ENCODE data around the gene PLLP.

PLLP gene

GRCh38 chr16:57231821-57232350, 52.6 kb downstream of the PLLP start:
- H3F3A ChIP-seq (ENCODE audit: low read depth), result no peaks in the 10 kb centered on the region
- no peaks in the 10 kb centered on the region for H3K79me2 ChIP-seq (ENCODE audit: insufficient read depth, low read length)
- no peaks in the 10 kb centered on the region for H3K4me1 ChIP-seq (ENCODE audit: insufficient read depth, low read length, poor library complexity, severe bottlenecking)
- H4K20me1 ChIP-seq (ENCODE audit: insufficient read depth, low read length, poor library complexity, severe bottlenecking), result no peaks in the 10 kb centered on the region
- H3K36me3 ChIP-seq (ENCODE audit: insufficient read depth, low read length), result peaks cover 90% of the 10 kb centered on the region
- TF ChIP-seq, protein P1, sequence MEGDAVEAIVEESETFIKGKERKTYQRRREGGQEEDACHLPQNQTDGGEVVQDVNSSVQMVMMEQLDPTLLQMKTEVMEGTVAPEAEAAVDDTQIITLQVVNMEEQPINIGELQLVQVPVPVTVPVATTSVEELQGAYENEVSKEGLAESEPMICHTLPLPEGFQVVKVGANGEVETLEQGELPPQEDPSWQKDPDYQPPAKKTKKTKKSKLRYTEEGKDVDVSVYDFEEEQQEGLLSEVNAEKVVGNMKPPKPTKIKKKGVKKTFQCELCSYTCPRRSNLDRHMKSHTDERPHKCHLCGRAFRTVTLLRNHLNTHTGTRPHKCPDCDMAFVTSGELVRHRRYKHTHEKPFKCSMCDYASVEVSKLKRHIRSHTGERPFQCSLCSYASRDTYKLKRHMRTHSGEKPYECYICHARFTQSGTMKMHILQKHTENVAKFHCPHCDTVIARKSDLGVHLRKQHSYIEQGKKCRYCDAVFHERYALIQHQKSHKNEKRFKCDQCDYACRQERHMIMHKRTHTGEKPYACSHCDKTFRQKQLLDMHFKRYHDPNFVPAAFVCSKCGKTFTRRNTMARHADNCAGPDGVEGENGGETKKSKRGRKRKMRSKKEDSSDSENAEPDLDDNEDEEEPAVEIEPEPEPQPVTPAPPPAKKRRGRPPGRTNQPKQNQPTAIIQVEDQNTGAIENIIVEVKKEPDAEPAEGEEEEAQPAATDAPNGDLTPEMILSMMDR (conservative IDR thresholded peaks at IDR 0.05; ENCODE audit: low read length), result no peak
- TF ChIP-seq EZH2phosphoT487 (IDR thresholded peaks at IDR 0.05; ENCODE audit: borderline replicate concordance), result no peak
- no peaks in the 10 kb centered on the region for H3K9me3 ChIP-seq (ENCODE audit: insufficient read depth, low read depth, low read length)
- no peak overlapping the region for H3K9ac ChIP-seq (ENCODE audit: low read depth, low read length, poor library complexity, severe bottlenecking)
- H3K4me2 ChIP-seq (ENCODE audit: low read depth, low read length, poor library complexity, severe bottlenecking), result no peak overlapping the region
- no peak overlapping the region for H2AFZ ChIP-seq (ENCODE audit: low read length)
- H3K9me2 ChIP-seq (replicated peaks; ENCODE audit: low read depth, low read length), result no peaks in the 10 kb centered on the region
- no peaks in the 10 kb centered on the region for H3K27me3 ChIP-seq (ENCODE audit: insufficient read depth, low read length, poor library complexity, severe bottlenecking)
- H3K4me3 ChIP-seq (ENCODE audit: low read length, poor library complexity, severe bottlenecking), result no peak overlapping the region

DNA sequence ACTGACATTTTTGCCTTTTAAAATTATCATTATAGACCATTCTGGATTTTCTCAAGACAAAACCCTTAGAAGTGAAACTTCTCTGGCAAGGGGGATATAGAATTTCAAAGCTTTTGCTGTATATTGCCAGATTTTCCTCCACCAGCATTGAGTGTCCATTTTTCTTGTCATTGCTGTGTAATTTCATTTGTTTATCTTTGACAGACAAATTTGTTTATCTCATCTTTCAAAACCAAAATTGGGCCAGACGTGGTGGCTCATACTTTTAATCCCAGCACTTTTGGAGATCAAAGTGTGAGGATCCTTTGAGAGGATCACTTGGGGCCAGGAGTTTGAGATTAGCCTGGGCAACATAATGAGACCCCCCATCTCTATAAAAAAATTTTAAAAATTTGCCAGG, 55.4 kb downstream of the PLLP start:
- TF ChIP-seq, protein P1 (conservative IDR thresholded peaks at IDR 0.05; ENCODE audit: low read length), result no peak
- TF ChIP-seq EZH2phosphoT487 (IDR thresholded peaks at IDR 0.05; ENCODE audit: borderline replicate concordance), result no peak
- no peaks in the 10 kb centered on the region for H3K27me3 ChIP-seq (ENCODE audit: insufficient read depth, low read length, poor library complexity, severe bottlenecking)
- no peaks in the 10 kb centered on the region for H3F3A ChIP-seq (ENCODE audit: low read depth)
- H3K9ac ChIP-seq (ENCODE audit: low read depth, low read length, poor library complexity, severe bottlenecking), result no peak overlapping the region
- no peaks in the 10 kb centered on the region for H3K4me1 ChIP-seq (ENCODE audit: insufficient read depth, low read length, poor library complexity, severe bottlenecking)
- H2AFZ ChIP-seq (ENCODE audit: low read length), result no peak overlapping the region
- peaks cover 93% of the 10 kb centered on the region for H3K36me3 ChIP-seq (ENCODE audit: insufficient read depth, low read length)
- H3K79me2 ChIP-seq (ENCODE audit: insufficient read depth, low read length), result no peaks in the 10 kb centered on the region
- H4K20me1 ChIP-seq (ENCODE audit: insufficient read depth, low read length, poor library complexity, severe bottlenecking), result no peaks in the 10 kb centered on the region
- no peaks in the 10 kb centered on the region for H3K9me3 ChIP-seq (ENCODE audit: insufficient read depth, low read depth, low read length)
- no peaks in the 10 kb centered on the region for H3K9me2 ChIP-seq (replicated peaks; ENCODE audit: low read depth, low read length)
- H3K4me3 ChIP-seq (ENCODE audit: low read length, poor library complexity, severe bottlenecking), result no peak overlapping the region
- no peak overlapping the region for H3K4me2 ChIP-seq (ENCODE audit: low read depth, low read length, poor library complexity, severe bottlenecking)

DNA sequence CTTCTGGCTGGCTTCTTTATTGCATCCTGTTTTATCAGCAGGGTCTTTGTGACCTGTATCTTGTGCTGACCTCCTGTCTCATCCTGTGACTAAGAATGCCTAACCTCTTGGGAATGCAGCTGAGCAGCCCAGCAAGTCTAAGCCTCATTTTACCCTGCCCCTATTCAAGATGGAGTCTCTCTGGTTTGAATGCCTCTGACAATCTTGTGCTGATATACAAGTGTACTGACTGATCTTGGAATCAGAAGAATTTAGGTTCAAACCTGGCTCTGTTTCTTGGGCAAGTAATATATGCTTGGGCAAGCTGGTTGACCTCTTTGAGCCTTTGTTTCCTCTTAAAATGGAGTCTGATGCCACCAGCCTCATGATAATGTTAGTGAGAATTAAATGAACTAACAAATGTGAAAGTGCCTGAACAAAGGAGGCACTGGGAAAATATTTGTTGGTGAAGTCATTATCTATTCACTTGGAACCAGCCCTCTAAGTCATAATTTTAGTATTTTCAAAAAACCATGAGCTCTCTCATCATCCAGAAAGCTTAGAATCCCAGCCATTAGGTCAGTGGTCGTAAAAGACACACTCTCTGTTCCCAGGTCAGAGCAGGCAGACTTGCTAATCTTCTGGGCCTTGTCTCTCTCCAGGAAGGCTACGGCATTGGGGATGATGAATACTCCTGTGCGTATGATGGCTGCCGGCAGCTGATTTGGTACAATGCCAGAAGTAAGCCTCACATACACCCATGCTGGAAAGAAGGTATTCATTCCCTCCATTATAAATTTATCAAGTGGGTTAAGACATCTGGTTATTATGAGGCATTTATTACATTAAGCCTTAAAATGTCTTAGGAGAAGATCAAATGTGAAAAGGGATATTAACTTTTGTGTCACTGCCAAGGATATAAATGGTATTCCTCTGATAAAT, 57.5 kb downstream of the PLLP start:
- Histone ChIP-seq H3K36me3 (ENCODE audit: insufficient read depth, low read length) (peaks cover 91% of the 10 kb centered on the region), H3F3A (ENCODE audit: low read depth) (no peaks in the 10 kb centered on the region), H4K20me1 (ENCODE audit: insufficient read depth, low read length, poor library complexity, severe bottlenecking) (no peaks in the 10 kb centered on the region), H3K79me2 (ENCODE audit: insufficient read depth, low read length) (no peaks in the 10 kb centered on the region), H3K4me1 (ENCODE audit: insufficient read depth, low read length, poor library complexity, severe bottlenecking) (no peaks in the 10 kb centered on the region), H3K9ac (ENCODE audit: low read depth, low read length, poor library complexity, severe bottlenecking) (no peak overlapping the region), H3K9me3 (ENCODE audit: insufficient read depth, low read depth, low read length) (no peaks in the 10 kb centered on the region), H3K4me3 (ENCODE audit: low read length, poor library complexity, severe bottlenecking) (no peak overlapping the region), H3K27me3 (ENCODE audit: insufficient read depth, low read length, poor library complexity, severe bottlenecking) (no peaks in the 10 kb centered on the region), H2AFZ (ENCODE audit: low read length) (no peak overlapping the region), H3K9me2 (replicated peaks; ENCODE audit: low read depth, low read length) (no peaks in the 10 kb centered on the region), H3K4me2 (ENCODE audit: low read depth, low read length, poor library complexity, severe bottlenecking) (no peak overlapping the region)
- TF ChIP-seq, protein P1 (conservative IDR thresholded peaks at IDR 0.05; ENCODE audit: low read length), result no peak
- TF ChIP-seq EZH2phosphoT487 (IDR thresholded peaks at IDR 0.05; ENCODE audit: borderline replicate concordance), result no peak
